Nephron progenitor cell (in vitro differentiated cells): ENCODE results near the gene DEFB132.
"Not testable (repeated sequence)": the region's sequence is repeated elsewhere in the genome, so short reads cannot be mapped to it uniquely, and the experiment has no call there.

ENCODE experiments used
- DNase-seq: peaks from one replicate; pipeline ENCODE4 v3.0.0; 2021
- H3K27ac Mint-ChIP-seq: 2 replicates; pipeline ENCODE4 v1.8.0; 2021; ENCODE audit warnings: mild to moderate bottlenecking, moderate library complexity, mixed read lengths
- H3K27me3 Mint-ChIP-seq: 2 replicates; pipeline ENCODE4 v1.8.0; 2021; ENCODE audit warnings: mild to moderate bottlenecking, low read depth, mixed read lengths; ENCODE audit not compliant: poor library complexity
- H3K36me3 Mint-ChIP-seq: 2 replicates; pipeline ENCODE4 v1.8.0; 2021; ENCODE audit warnings: low read depth, mixed read lengths
- H3K4me1 Mint-ChIP-seq: 2 replicates; pipeline ENCODE4 v1.8.0; 2021; ENCODE audit warnings: mixed read lengths
- H3K4me3 Mint-ChIP-seq: 2 replicates; pipeline ENCODE4 v1.8.0; 2021; ENCODE audit warnings: mild to moderate bottlenecking, moderate library complexity, mixed read lengths
- H3K9me3 Mint-ChIP-seq: 2 replicates; pipeline ENCODE4 v1.8.0; 2021; ENCODE audit warnings: mild to moderate bottlenecking, moderate library complexity, mixed read lengths
- TF ChIP-seq, protein P1 (sequence below): fragments of 200-600 bp; sonication (generic); IDR thresholded peaks from 2 replicates; pipeline ENCODE4 v1.5.0; 2021; ENCODE audit warnings: antibody characterized with exemption

DEFB132 gene

DNA sequence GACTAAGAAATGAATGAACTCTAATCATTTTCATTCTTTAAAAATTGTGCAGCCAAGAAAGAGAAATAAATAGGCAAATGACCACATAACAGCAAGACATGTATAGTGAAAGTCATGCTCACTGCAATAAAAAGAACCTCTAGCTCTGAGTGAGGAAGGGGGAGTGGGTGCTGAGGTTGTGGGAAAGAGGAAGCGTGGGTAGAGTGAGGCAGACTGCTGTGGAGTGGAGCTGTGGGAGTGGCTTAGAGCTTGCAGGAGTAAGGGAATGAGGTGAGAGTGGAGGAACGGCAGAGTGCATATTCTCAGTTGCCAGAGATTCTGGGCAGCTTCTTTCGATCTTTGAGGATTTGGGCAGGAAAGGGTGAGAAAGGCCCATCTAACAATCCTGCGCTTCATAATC lies 20.0 kb upstream of the DEFB132 start:
- DNase-seq: no peak
- TF ChIP-seq, protein P1, sequence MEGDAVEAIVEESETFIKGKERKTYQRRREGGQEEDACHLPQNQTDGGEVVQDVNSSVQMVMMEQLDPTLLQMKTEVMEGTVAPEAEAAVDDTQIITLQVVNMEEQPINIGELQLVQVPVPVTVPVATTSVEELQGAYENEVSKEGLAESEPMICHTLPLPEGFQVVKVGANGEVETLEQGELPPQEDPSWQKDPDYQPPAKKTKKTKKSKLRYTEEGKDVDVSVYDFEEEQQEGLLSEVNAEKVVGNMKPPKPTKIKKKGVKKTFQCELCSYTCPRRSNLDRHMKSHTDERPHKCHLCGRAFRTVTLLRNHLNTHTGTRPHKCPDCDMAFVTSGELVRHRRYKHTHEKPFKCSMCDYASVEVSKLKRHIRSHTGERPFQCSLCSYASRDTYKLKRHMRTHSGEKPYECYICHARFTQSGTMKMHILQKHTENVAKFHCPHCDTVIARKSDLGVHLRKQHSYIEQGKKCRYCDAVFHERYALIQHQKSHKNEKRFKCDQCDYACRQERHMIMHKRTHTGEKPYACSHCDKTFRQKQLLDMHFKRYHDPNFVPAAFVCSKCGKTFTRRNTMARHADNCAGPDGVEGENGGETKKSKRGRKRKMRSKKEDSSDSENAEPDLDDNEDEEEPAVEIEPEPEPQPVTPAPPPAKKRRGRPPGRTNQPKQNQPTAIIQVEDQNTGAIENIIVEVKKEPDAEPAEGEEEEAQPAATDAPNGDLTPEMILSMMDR: no peak
- no peaks in the 10 kb centered on the region for H3K4me1 Mint-ChIP-seq
- H3K4me3 Mint-ChIP-seq: no peak overlapping the region
- no peaks in the 10 kb centered on the region for H3K9me3 Mint-ChIP-seq
- no peaks in the 10 kb centered on the region for H3K36me3 Mint-ChIP-seq
- peaks cover 7% of the 10 kb centered on the region for H3K27me3 Mint-ChIP-seq
- no peak overlapping the region for H3K27ac Mint-ChIP-seq

DNA sequence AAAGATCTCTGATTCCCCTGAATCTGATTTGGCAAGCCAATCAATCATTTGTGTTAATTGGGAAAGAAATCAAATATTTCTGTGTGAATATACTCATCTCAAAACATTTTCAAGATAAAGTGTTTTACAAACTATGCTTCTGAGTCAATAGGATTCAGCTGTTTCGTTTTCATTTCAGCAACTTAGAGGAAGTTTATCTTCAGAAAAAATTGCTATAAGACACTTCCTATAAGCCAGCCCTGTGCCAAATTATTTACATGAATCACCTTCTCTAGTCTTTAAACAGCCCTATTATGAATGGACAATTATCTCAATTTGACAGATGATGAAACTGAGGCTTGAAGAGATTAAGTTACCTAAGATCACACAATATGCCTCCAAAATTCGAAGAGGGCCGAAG lies 19.6 kb upstream of the DEFB132 start:
- peaks cover 7% of the 10 kb centered on the region for H3K27me3 Mint-ChIP-seq
- H3K4me3 Mint-ChIP-seq: no peak overlapping the region
- no peak overlapping the region for H3K27ac Mint-ChIP-seq
- no peaks in the 10 kb centered on the region for H3K36me3 Mint-ChIP-seq
- H3K4me1 Mint-ChIP-seq: no peaks in the 10 kb centered on the region
- TF ChIP-seq, protein P1: no peak
- DNase-seq: no peak
- H3K9me3 Mint-ChIP-seq: no peaks in the 10 kb centered on the region

DNA sequence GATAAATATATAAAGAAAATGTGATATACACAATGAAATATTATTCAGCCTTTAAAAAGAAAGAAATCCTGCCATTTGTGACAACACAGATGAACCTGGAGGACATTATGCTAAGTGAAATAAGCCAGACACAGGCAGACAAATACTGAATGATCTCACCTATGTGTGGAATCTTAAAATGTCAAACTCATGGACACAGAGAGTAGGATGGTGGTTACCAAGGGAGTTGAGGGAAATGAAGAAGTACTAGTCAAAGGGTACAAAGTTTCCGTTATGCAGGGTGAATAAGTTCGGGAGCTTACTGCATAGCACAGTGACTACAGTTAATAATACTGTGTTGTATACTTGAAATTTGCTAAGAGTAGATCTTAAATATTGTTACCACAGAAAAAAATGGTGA lies 14.6 kb upstream of the DEFB132 start:
- Mint-ChIP-seq H3K4me1 (no peaks in the 10 kb centered on the region), H3K9me3 (peaks cover 12% of the 10 kb centered on the region)
- TF ChIP-seq, protein P1: no peak

DNA sequence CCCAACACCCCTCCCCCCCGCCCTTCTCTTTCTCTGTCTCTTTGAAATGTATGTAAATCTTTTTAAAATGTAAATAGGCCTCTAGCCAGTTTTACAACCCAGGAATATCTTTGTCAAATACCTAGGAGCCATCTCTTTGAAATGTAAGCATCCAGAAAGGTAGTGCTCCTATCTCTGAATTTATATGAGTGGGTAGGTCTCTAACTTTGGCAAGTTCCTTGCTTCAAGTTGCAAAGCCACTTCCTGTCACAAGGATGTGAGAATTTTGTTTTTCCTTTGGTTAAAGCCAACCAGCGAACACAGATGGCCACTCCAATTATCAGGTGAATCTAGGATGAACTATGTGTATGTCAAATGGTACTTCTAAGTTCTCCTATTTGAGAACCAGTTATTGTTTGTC lies 6.2 kb upstream of the DEFB132 start:
- no peak overlapping the region for H3K27ac Mint-ChIP-seq
- no peaks in the 10 kb centered on the region for H3K36me3 Mint-ChIP-seq
- peaks cover 19% of the 10 kb centered on the region for H3K9me3 Mint-ChIP-seq
- TF ChIP-seq, protein P1: no peak
- peaks cover 5% of the 10 kb centered on the region for H3K4me1 Mint-ChIP-seq
- no peak for DNase-seq
- H3K4me3 Mint-ChIP-seq: no peak overlapping the region
- peaks cover 8% of the 10 kb centered on the region for H3K27me3 Mint-ChIP-seq

More for the DNA sequence above, 14.6 kb upstream of the DEFB132 start:
- H3K36me3 Mint-ChIP-seq: no peaks in the 10 kb centered on the region
- peaks cover 7% of the 10 kb centered on the region for H3K27me3 Mint-ChIP-seq
- no peak overlapping the region for H3K4me3 Mint-ChIP-seq
- no peak overlapping the region for H3K27ac Mint-ChIP-seq
- no peak for DNase-seq

DNA sequence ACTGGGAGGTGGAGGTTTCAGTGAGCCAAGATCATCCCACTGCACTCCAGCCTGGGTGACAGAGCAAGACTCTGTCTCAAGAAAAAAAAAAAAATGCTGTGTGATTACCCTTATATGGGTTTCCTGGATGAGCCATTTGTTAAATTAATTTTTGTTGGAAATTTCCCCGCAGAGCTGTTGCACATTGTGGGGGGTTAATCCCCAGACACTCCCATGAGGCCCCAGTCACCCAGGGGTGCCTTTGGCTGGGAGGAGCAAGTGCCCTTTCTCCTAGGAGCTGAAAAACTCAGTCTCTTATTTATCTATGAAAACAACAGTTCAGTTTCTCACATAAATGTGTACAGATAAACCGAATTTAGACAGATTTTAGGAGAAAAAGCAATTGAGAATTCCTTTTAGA lies 4.7 kb upstream of the DEFB132 start:
- Mint-ChIP-seq H3K27me3 (peaks cover 9% of the 10 kb centered on the region), H3K4me1 (peaks cover 5% of the 10 kb centered on the region), H3K27ac (no peak overlapping the region), H3K36me3 (no peaks in the 10 kb centered on the region), H3K9me3 (peaks cover 7% of the 10 kb centered on the region), H3K4me3 (no peak overlapping the region)
- TF ChIP-seq, protein P1: no peak
- DNase-seq: no peak

DNA sequence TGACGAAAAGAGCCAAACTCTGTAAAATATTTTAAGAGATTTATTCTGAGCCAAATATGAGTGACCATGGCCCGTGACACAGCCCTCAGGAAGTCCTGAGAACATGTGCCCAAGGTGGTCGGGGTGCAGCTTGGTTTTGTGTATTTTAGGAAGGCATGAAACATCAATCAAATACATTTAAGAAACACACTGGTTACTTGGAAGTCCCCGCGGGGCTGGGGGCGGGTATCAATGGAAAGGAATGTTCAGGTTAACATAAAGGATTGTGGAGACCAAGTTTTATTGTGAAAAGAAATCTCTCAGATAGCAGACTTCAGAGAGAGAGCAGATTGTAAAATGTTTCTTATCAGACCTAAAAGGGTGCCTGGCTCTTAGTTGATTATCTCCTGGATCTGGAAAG lies 4.1 kb upstream of the DEFB132 start:
- not testable (repeated sequence) for H3K36me3 Mint-ChIP-seq, H3K27ac Mint-ChIP-seq
- peaks cover 10% of the 10 kb centered on the region for H3K27me3 Mint-ChIP-seq

More for the DNA sequence above, 4.1 kb upstream of the DEFB132 start:
- not testable (repeated sequence) for H3K4me1 Mint-ChIP-seq, DNase-seq, H3K4me3 Mint-ChIP-seq, H3K9me3 Mint-ChIP-seq
